HCT116 (cell line): ENCODE measurements around the gene PANK4. TPM values are rescaled to one million over a fixed set of nuclear protein-coding genes. Genes with fewer than 3 reads are reported as not detected.

Source experiments
- ATAC-seq: fragments of 200-7000 bp; cut with Tn5 transposase; 2 replicates; pipeline ENCODE4 v1.9.1; 2020; ENCODE audit warnings: mild to moderate bottlenecking, moderate library complexity
- BruUV-seq: library from RNA; stranded (reverse); fragments of 400-500 nt; replicated peaks from 2 replicates; lab custom pipeline; 2021; lab: Mats Ljungman, UMichigan
- CTCF ChIA-PET: fragments of 300-600 bp; sonication (Branson Sonifier 250); formaldehyde crosslinking; loops from one replicate; lab custom pipeline; 2021; ENCODE audit warnings: antibody characterized with exemption; lab: Charles Lee
- POLR2A ChIA-PET: fragments of 300-600, 350-600 bp; sonication (Branson Sonifier 250); formaldehyde crosslinking; loops from one replicate; lab custom pipeline; 2021; ENCODE audit warnings: antibody characterized with exemption; lab: Charles Lee
- RAD21 ChIA-PET, 2 experiments: fragments of 300-600 bp; sonication (Branson Sonifier 250); formaldehyde crosslinking; loops; one replicate each; lab custom pipeline; 2023; ENCODE audit warnings: low total read pairs in 2 of 2; ENCODE audit not compliant: uncharacterized antibody in 2 of 2, unreplicated experiment in 2 of 2, low non-redundant PET in 1 of 2; lab: Charles Lee
- DNase-seq: peaks from one replicate; pipeline ENCODE4 v3.0.0-alpha.2; 2010; ENCODE audit warnings: low read depth, low spot score
- H2AFZ ChIP-seq: fragments of 200-600 bp; shearing (Covaris generic), sonication (generic); 2 replicates; pipeline ENCODE4 v1.6.1; 2017; ENCODE audit warnings: low read depth, mixed run types, mixed read lengths, antibody characterized with exemption, low read length; ENCODE audit not compliant: poor library complexity, severe bottlenecking
- H3K27ac ChIP-seq: 2 replicates; pipeline ENCODE4 v1.5.1; 2012; ENCODE audit warnings: low read depth, low read length
- H3K27me3 ChIP-seq: fragments of 200-600 bp; sonication (generic); 2 replicates; pipeline ENCODE4 v1.6.1; 2016; ENCODE audit warnings: mixed run types, low read length, mixed read lengths; ENCODE audit not compliant: insufficient read depth
- H3K36me3 ChIP-seq, 2 experiments: fragments of 200-500 bp in 1 of 2; fragments of 200-600 bp in 1 of 2; sonication (Bioruptor generic) in 1 of 2; sonication (generic) in 1 of 2; 2 replicates each; pipeline versions ENCODE4 v1.5.1 to v1.6.1; 2014 to 2016; ENCODE audit warnings: low read length in 2 of 2, inconsistent platforms in 1 of 2, mixed read lengths in 1 of 2, mixed run types in 1 of 2; ENCODE audit not compliant: insufficient read depth in 2 of 2, control insufficient read depth in 1 of 2
- H3K4me1 ChIP-seq, 2 experiments: fragments of 200-600 bp in 1 of 2; sonication (generic) in 1 of 2; 2 replicates each; pipeline versions ENCODE4 v1.5.1 to v1.6.1; 2012 to 2017; ENCODE audit warnings: low read length in 2 of 2, inconsistent platforms in 1 of 2, mild to moderate bottlenecking in 1 of 2, mixed read lengths in 1 of 2, mixed run types in 1 of 2, moderate library complexity in 1 of 2; ENCODE audit not compliant: insufficient read depth in 2 of 2, control insufficient read depth in 1 of 2
- H3K4me2 ChIP-seq: fragments of 200-600 bp; sonication (generic); 2 replicates; pipeline ENCODE4 v1.6.1; 2017; ENCODE audit warnings: mixed run types, low read length, mixed read lengths
- H3K4me3 ChIP-seq, 2 experiments: fragments of 200-600 bp in 1 of 2; sonication (generic) in 1 of 2; replicated peaks in 1 of 2; 2 replicates each; pipeline ENCODE4 v1.5.1; 2011 to 2016; ENCODE audit warnings: low read length in 2 of 2, control low read depth in 1 of 2, low read depth in 1 of 2, mild to moderate bottlenecking in 1 of 2, mixed read lengths in 1 of 2, mixed run types in 1 of 2
- H3K79me2 ChIP-seq: fragments of 200-600 bp; sonication (generic); 2 replicates; pipeline ENCODE4 v1.6.1; 2017; ENCODE audit warnings: mild to moderate bottlenecking, mixed run types, low read length, moderate library complexity, mixed read lengths; ENCODE audit not compliant: insufficient read depth
- H3K9ac ChIP-seq: fragments of 200-600 bp; sonication (generic); 2 replicates; pipeline ENCODE4 v1.6.1; 2016; ENCODE audit warnings: low read length, mixed read lengths
- H3K9me2 ChIP-seq: fragments of 200-600 bp; sonication (generic), shearing (Covaris generic); 2 replicates; pipeline ENCODE4 v1.6.1; 2017; ENCODE audit warnings: mixed run types, mild to moderate bottlenecking, moderate library complexity; ENCODE audit not compliant: insufficient read depth
- H3K9me3 ChIP-seq, 2 experiments: fragments of 200-500 bp in 1 of 2; fragments of 200-600 bp in 1 of 2; sonication (Bioruptor generic) in 1 of 2; sonication (generic) in 1 of 2; 2 replicates each; pipeline ENCODE4 v1.6.1; 2014 to 2017; ENCODE audit warnings: low read length in 2 of 2, mixed read lengths in 2 of 2, inconsistent platforms in 1 of 2, low read depth in 1 of 2, mild to moderate bottlenecking in 1 of 2, mixed run types in 1 of 2, moderate library complexity in 1 of 2; ENCODE audit not compliant: control insufficient read depth in 1 of 2, insufficient read depth in 1 of 2
- H4K20me1 ChIP-seq: fragments of 200-600 bp; sonication (generic), shearing (Covaris generic); 2 replicates; pipeline ENCODE4 v1.6.1; 2017; ENCODE audit warnings: mixed run types, mild to moderate bottlenecking, moderate library complexity; ENCODE audit not compliant: insufficient read depth
- CBX3 ChIP-seq: IDR thresholded peaks from 2 replicates; pipeline ENCODE4 v1.6.1; 2012; ENCODE audit warnings: low read depth
- ELF1 ChIP-seq: IDR thresholded peaks from 2 replicates; pipeline ENCODE4 v1.6.1; 2012; ENCODE audit warnings: low read depth, borderline replicate concordance
- FOSL1 ChIP-seq: IDR thresholded peaks from 2 replicates; pipeline ENCODE4 v1.6.1; 2012; ENCODE audit warnings: low read depth
- JUND ChIP-seq: IDR thresholded peaks from 2 replicates; pipeline ENCODE4 v1.6.1; 2012
- MAX ChIP-seq: IDR thresholded peaks from 2 replicates; pipeline ENCODE4 v1.6.1; 2012
- RAD21 ChIP-seq: IDR thresholded peaks from 2 replicates; pipeline ENCODE4 v1.6.1; 2012; ENCODE audit warnings: low read depth, mild to moderate bottlenecking
- REST ChIP-seq: IDR thresholded peaks from 2 replicates; pipeline ENCODE4 v1.6.1; 2012; ENCODE audit warnings: low read depth
- SP1 ChIP-seq: IDR thresholded peaks from 2 replicates; pipeline ENCODE4 v1.6.1; 2012; ENCODE audit warnings: low read depth
- ZBTB33 ChIP-seq: IDR thresholded peaks from 2 replicates; pipeline ENCODE4 v1.6.1; 2011; ENCODE audit warnings: mild to moderate bottlenecking, low read length, moderate library complexity; ENCODE audit not compliant: insufficient replicate concordance; ENCODE audit errors: extremely low read depth
- ZFX ChIP-seq: fragments of 450-650 bp; IDR thresholded peaks from 2 replicates; pipeline ENCODE4 v1.6.1; 2017
- ZNF274 ChIP-seq: fragments of 200-500 bp; sonication (Bioruptor generic); IDR thresholded peaks from 2 replicates; pipeline ENCODE4 v1.6.1; 2014; ENCODE audit warnings: mild to moderate bottlenecking, low read depth, low read length, inconsistent platforms
- intact Hi-C: fragments of 100-400 bp; cut with micrococcal nuclease; formaldehyde crosslinking; loops from 2 replicates; pipeline ENCODE4 v1.10.0; 2022
- total RNA-seq: library from RNA; stranded (reverse); gene quantifications from one replicate; pipeline ENCODE4 v1.2.1, GENCODE V29; 2021; ENCODE audit not compliant: unreplicated experiment

The PANK4 gene
- total RNA-seq, 1 experiment from 2014 or later: 38.5 TPM

GRCh38 chr1:2466270-2466665, 60.1 kb downstream of the PANK4 start:
- no peaks in the 10 kb centered on the region for H3K79me2 ChIP-seq
- H3K4me3 ChIP-seq: no peak overlapping the region
- no peak overlapping the region for H2AFZ ChIP-seq
- no peak overlapping the region for H3K27ac ChIP-seq
- H3K36me3 ChIP-seq: no peaks in the 10 kb centered on the region
- no peaks in the 10 kb centered on the region for H3K27me3 ChIP-seq
- ATAC-seq (no peak), DNase-seq (no peak)
- ChIA-PET POLR2A (no interaction called here), CTCF (no interaction called here), RAD21 (no interaction called here)
- H3K4me2 ChIP-seq: no peak overlapping the region
- TF ChIP-seq ZNF274 (no peak), JUND (no peak)
- H3K9me3 ChIP-seq: no peaks in the 10 kb centered on the region
- BruUV-seq: no TSS peak
- no peaks in the 10 kb centered on the region for H3K9me2 ChIP-seq
- no peak overlapping the region for H3K9ac ChIP-seq
- intact Hi-C loops: no loop called here
- no peaks in the 10 kb centered on the region for H4K20me1 ChIP-seq
- H3K4me1 ChIP-seq: peaks cover 3 to 9% of the 10 kb centered on the region in 2 experiments; a peak in 1 of 4 replicates

DNA sequence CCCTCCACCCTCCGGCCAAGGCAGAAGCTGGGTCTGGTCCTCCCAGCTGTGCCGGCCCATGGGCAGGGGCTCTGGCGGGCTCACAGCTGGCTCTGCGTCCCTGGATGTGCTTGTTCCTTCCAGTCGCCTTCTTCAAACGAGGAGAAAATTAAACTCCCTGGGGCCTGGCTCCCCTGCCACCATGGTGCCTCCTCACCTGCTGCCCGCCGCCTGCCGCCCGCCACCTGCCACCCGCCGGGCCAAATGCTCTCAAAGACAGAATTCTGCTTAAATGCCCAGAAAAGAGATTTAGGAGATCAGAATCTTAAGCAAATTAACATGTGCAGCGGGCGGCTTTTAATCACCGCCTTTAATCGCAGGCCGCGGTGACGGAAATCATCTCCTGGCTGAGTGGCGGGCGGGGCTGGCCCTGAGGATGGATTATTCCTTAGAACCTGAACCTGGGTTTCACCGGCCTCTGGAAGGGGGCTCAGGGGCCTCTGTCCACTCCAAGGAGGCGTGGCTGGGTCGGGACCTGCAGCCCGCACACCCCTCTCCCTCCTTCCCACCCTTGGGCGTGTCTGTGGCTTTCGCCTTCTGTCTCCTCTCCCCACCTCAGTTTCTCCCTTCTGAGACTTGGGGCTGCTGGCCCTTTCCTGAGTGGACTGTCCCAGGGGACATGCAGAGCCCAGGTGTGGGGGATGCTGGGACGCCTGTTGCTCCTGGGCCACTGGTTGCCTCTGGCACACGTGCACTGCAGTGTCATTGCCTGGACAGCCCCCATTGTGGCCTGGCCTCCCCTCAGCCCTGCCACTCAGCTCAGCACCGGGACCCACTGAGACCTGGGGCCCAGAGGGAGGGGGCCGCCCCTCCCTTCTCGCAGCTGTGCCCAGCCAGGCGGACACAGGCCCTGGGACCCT, 60.8 kb downstream of the PANK4 start:
- intact Hi-C loops: no loop called here
- ChIA-PET CTCF (no interaction called here), RAD21 (no interaction called here), POLR2A (no interaction called here)
- Histone ChIP-seq H3K27ac (no peak overlapping the region), H4K20me1 (no peaks in the 10 kb centered on the region), H3K4me3 (no peak overlapping the region), H3K4me2 (no peak overlapping the region), H3K9me2 (no peaks in the 10 kb centered on the region), H3K4me1 (peaks cover 3 to 9% of the 10 kb centered on the region in 2 experiments; a peak in 1 of 4 replicates), H3K27me3 (no peaks in the 10 kb centered on the region), H3K9me3 (no peaks in the 10 kb centered on the region), H2AFZ (no peak overlapping the region), H3K36me3 (no peaks in the 10 kb centered on the region), H3K9ac (no peak overlapping the region), H3K79me2 (no peaks in the 10 kb centered on the region)
- BruUV-seq: no TSS peak
- DNase-seq (no peak), ATAC-seq (no peak)
- TF ChIP-seq FOSL1 (no peak), MAX (no peak), REST (no peak), CBX3 (no peak), SP1 (no peak), RAD21 (no peak), ELF1 (no peak), ZFX (no peak), ZBTB33 (no peak)
